DOHH2 (cell line): ENCODE results near the gene TSHZ3.

Experiments used
- H3F3A ChIP-seq: fragments of 200-600 bp; sonication (generic), shearing (Covaris generic); 2 replicates; pipeline ENCODE4 v1.6.0; 2016; ENCODE audit warnings: antibody characterized with exemption, mild to moderate bottlenecking; ENCODE audit not compliant: control insufficient read depth, insufficient read depth
- H3K27ac ChIP-seq: fragments of 200-600 bp; sonication (generic); 2 replicates; pipeline ENCODE4 v1.5.1; 2014; ENCODE audit warnings: low read depth, mild to moderate bottlenecking, low read length, moderate library complexity
- H3K27me3 ChIP-seq: fragments of 200-600 bp; sonication (generic); 2 replicates; pipeline ENCODE4 v1.6.1; 2014; ENCODE audit warnings: mild to moderate bottlenecking, low read length, mixed read lengths; ENCODE audit not compliant: control insufficient read depth
- H3K36me3 ChIP-seq: fragments of 200-600 bp; sonication (generic); 2 replicates; pipeline ENCODE4 v1.6.1; 2014; ENCODE audit warnings: mild to moderate bottlenecking, low read length, moderate library complexity, mixed read lengths; ENCODE audit not compliant: control insufficient read depth
- H3K4me1 ChIP-seq: fragments of 200-600 bp; sonication (generic); 2 replicates; pipeline ENCODE4 v1.6.1; 2014; ENCODE audit warnings: mild to moderate bottlenecking, low read length, mixed read lengths; ENCODE audit not compliant: control insufficient read depth
- H3K4me2 ChIP-seq: fragments of 200-600 bp; sonication (generic); 2 replicates; pipeline ENCODE4 v1.6.0; 2014; ENCODE audit warnings: mild to moderate bottlenecking, low read length, moderate library complexity
- H3K4me3 ChIP-seq: fragments of 200-600 bp; sonication (generic); 2 replicates; pipeline ENCODE4 v1.5.1; 2014; ENCODE audit warnings: mild to moderate bottlenecking, low read length, mixed read lengths
- H3K79me2 ChIP-seq: fragments of 200-600 bp; sonication (generic); 2 replicates; pipeline ENCODE4 v1.6.1; 2014; ENCODE audit warnings: mild to moderate bottlenecking, low read length, mixed read lengths; ENCODE audit not compliant: control insufficient read depth
- H3K9me2 ChIP-seq: fragments of 200-600 bp; sonication (generic); replicated peaks from 2 replicates; pipeline ENCODE4 v1.6.1; 2014; ENCODE audit warnings: mild to moderate bottlenecking, low read length, mixed read lengths; ENCODE audit not compliant: control insufficient read depth
- H3K9me3 ChIP-seq: fragments of 200-600 bp; sonication (generic); 2 replicates; pipeline ENCODE4 v1.6.1; 2014; ENCODE audit warnings: antibody characterized with exemption, low read length, mixed read lengths; ENCODE audit not compliant: control insufficient read depth, insufficient read depth
- H4K20me1 ChIP-seq: fragments of 200-600 bp; sonication (generic); 2 replicates; pipeline ENCODE4 v1.6.0; 2014; ENCODE audit warnings: low read depth, mild to moderate bottlenecking, antibody characterized with exemption, low read length, moderate library complexity; ENCODE audit not compliant: control insufficient read depth, insufficient read depth
- EZH2phosphoT487 ChIP-seq: fragments of 200-600 bp; sonication (generic); IDR thresholded peaks from 2 replicates; pipeline ENCODE4 v1.6.1; 2017; ENCODE audit warnings: borderline replicate concordance, mild to moderate bottlenecking, antibody characterized with exemption, low read length, moderate library complexity, mixed read lengths
- TF ChIP-seq, protein P1 (sequence below): fragments of 200-600 bp; sonication (generic); IDR thresholded peaks from one replicate; pipeline ENCODE4 v1.5.1; 2014; ENCODE audit warnings: antibody characterized with exemption, mild to moderate bottlenecking, low read depth, low read length; ENCODE audit not compliant: poor library complexity, severe bottlenecking

TSHZ3 gene

DNA sequence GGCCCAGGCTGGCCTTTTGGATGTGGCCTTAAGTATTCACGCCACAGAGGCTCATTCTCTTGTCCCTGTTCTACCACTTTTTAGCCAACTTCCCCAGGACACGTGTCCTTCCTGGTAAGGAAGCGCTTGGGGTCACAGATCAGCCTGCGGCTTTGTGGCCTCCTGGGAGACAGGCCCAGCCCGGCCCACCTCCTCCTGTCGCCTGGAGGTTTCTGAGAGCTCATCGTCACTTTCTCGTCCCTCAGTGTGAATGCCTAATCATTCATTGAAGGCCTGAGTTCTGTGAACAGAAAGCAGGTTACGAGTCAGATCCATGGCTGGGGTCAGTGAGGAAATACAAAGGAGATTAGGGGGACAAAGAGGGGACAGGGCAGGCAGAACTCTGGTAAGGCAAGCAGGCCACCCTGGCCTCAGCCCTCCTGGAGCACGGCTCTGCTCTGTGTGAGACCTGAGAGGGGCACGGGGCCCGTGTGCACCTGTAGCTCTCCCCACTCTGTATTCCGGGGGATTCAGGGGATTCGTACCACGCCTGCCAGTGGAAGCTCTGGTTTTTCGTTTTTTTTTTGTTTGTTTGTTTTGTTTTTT is 38.6 kb upstream of the TSHZ3 start:
- H3K4me2 ChIP-seq = no peak overlapping the region
- no peaks in the 10 kb centered on the region for H3K4me1 ChIP-seq
- TF ChIP-seq, protein P1, sequence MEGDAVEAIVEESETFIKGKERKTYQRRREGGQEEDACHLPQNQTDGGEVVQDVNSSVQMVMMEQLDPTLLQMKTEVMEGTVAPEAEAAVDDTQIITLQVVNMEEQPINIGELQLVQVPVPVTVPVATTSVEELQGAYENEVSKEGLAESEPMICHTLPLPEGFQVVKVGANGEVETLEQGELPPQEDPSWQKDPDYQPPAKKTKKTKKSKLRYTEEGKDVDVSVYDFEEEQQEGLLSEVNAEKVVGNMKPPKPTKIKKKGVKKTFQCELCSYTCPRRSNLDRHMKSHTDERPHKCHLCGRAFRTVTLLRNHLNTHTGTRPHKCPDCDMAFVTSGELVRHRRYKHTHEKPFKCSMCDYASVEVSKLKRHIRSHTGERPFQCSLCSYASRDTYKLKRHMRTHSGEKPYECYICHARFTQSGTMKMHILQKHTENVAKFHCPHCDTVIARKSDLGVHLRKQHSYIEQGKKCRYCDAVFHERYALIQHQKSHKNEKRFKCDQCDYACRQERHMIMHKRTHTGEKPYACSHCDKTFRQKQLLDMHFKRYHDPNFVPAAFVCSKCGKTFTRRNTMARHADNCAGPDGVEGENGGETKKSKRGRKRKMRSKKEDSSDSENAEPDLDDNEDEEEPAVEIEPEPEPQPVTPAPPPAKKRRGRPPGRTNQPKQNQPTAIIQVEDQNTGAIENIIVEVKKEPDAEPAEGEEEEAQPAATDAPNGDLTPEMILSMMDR = no peak
- no peak for TF ChIP-seq EZH2phosphoT487

DNA sequence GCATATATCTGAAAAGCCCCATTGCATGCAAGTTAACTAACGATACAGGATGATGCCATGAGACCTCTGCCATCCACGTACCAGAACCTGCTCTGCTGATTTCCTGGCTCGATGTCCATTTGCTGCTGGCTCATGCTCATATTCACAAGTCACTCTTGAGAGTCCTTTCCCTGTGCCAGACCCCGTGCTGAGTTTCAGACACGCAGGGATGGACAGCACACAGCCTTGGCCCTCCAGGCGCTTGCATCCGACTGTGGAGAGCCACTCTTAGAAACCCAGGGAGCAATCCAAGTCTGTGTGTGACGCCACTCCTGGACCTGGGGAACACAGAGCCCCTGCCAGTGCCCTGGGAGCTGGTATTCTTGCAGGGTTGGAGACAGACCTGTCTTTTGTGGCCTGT is 37.6 kb upstream of the TSHZ3 start:
- no peaks in the 10 kb centered on the region for H3F3A ChIP-seq
- H3K9me2 ChIP-seq = no peaks in the 10 kb centered on the region
- no peaks in the 10 kb centered on the region for H3K27me3 ChIP-seq
- no peak overlapping the region for H3K4me3 ChIP-seq
- TF ChIP-seq, protein P1 = no peak
- TF ChIP-seq EZH2phosphoT487 = no peak
- no peaks in the 10 kb centered on the region for H3K79me2 ChIP-seq
- H3K36me3 ChIP-seq = no peaks in the 10 kb centered on the region
- no peak overlapping the region for H3K27ac ChIP-seq
- H3K4me2 ChIP-seq = no peak overlapping the region
- H3K9me3 ChIP-seq = peaks cover 17% of the 10 kb centered on the region; the same call in 1 of the 2 replicates
- no peaks in the 10 kb centered on the region for H4K20me1 ChIP-seq
- no peaks in the 10 kb centered on the region for H3K4me1 ChIP-seq

More for the DNA sequence above, 38.6 kb upstream of the TSHZ3 start:
- Histone ChIP-seq H3K27me3 (no peaks in the 10 kb centered on the region), H3F3A (no peaks in the 10 kb centered on the region), H3K9me2 (no peaks in the 10 kb centered on the region), H3K79me2 (no peaks in the 10 kb centered on the region), H3K36me3 (no peaks in the 10 kb centered on the region), H4K20me1 (no peaks in the 10 kb centered on the region), H3K4me3 (no peak overlapping the region), H3K27ac (no peak overlapping the region), H3K9me3 (peaks cover 17% of the 10 kb centered on the region; the same call in 1 of the 2 replicates)

DNA sequence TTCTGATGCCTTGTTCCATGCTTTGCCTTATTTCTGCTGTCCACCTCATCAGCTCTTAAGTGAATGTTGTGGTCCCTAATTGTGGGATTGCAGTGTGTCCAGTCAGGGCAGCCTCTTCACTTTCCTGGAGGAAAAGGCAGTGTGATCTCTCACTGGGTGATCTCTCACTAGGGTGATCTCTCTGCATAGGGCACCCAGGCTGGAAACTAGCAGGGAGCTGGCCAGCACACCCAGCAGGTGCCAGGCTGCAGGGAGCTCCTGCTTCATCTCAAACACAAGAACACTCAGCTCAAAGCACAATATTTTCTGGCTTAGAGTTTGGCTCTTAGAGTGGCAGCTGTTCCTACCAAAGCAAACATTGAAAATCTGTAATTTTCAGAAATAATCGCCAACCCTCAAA is 36.5 kb upstream of the TSHZ3 start:
- Histone ChIP-seq H3K9me2 (no peaks in the 10 kb centered on the region), H4K20me1 (no peaks in the 10 kb centered on the region), H3K79me2 (no peaks in the 10 kb centered on the region), H3K4me1 (no peaks in the 10 kb centered on the region), H3K36me3 (no peaks in the 10 kb centered on the region), H3K27ac (no peak overlapping the region), H3F3A (no peaks in the 10 kb centered on the region), H3K27me3 (no peaks in the 10 kb centered on the region), H3K4me2 (no peak overlapping the region), H3K4me3 (no peak overlapping the region), H3K9me3 (peaks cover 12% of the 10 kb centered on the region; the same call in 1 of the 2 replicates)
- TF ChIP-seq, protein P1 = no peak
- TF ChIP-seq EZH2phosphoT487 = no peak
